GM12801 (cell line): ENCODE measurements around the gene STIM2.

Experiments
- TF ChIP-seq, protein P1 (sequence below): IDR thresholded peaks from one replicate; pipeline ENCODE4 v1.5.1; 2011; ENCODE audit warnings: control low read depth; ENCODE audit not compliant: insufficient read length; ENCODE audit errors: extremely low read depth

Gene STIM2

DNA sequence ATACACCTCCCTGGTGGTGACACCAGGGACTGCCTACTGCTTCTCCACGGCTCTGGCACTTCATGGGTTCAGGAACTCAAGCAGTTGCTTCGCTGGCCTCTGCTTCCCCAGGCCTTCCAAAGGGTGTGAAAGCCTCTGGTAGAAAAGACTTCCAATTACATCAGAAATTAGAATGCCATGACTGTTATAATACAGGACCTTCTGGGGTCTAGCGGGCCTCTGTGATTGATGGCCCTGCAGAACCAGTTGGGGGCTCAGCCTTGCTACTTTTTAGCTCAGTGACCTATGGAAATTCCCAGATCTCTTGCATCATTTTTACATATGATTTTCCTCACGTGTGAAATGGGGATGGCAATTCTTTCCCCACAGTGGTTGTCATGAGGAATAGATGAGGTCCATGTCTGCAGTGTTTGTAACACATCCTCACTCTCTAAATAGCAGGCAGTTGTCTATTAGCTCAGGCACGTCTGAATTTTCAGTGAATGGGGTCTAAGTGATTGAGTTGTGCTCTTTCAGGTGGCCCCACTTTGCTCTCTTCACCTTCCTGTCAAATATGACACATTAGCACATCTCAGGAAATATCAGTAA lies 198.3 kb downstream of the STIM2 start:
- TF ChIP-seq, protein P1, sequence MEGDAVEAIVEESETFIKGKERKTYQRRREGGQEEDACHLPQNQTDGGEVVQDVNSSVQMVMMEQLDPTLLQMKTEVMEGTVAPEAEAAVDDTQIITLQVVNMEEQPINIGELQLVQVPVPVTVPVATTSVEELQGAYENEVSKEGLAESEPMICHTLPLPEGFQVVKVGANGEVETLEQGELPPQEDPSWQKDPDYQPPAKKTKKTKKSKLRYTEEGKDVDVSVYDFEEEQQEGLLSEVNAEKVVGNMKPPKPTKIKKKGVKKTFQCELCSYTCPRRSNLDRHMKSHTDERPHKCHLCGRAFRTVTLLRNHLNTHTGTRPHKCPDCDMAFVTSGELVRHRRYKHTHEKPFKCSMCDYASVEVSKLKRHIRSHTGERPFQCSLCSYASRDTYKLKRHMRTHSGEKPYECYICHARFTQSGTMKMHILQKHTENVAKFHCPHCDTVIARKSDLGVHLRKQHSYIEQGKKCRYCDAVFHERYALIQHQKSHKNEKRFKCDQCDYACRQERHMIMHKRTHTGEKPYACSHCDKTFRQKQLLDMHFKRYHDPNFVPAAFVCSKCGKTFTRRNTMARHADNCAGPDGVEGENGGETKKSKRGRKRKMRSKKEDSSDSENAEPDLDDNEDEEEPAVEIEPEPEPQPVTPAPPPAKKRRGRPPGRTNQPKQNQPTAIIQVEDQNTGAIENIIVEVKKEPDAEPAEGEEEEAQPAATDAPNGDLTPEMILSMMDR: no peak

DNA sequence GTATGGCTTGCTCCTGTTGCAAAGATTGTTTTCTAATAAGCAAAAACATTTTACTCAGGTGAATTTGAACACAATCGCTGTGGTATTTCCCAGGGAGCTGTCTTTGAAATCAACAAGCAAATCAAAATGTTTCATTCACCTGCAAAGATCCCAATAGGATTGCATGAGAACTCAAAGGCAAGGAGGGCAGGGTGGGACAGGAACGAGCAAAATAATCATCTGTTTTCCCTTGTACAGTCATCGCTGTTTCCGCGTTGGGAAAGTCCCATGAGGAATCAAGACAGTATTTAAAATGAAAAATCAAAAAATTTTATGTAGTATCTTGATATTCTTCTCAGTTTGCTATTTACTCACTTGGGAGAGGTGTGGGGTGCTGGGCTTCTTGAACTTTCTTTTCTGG lies 198.8 kb downstream of the STIM2 start:
- TF ChIP-seq, protein P1: no peak

DNA sequence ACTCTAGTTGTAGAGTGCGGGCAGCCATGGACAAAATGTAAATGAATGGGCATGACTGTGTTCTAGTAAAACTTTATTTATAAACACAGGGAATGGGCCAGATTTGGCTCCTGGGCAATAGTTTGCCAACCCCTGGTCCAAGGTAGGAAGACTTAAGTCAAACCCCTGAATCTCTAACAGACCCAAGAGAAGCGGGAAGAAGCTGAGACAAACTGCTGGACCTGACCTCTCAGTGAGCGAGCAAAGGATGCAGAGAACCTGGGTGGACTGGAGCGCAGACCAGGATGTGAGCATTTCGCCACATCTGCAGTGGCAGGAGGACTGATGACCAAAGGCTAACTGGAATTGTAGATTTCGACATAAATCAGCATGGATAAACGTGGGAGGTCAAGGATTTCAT lies 201.6 kb downstream of the STIM2 start:
- TF ChIP-seq, protein P1: no peak

DNA sequence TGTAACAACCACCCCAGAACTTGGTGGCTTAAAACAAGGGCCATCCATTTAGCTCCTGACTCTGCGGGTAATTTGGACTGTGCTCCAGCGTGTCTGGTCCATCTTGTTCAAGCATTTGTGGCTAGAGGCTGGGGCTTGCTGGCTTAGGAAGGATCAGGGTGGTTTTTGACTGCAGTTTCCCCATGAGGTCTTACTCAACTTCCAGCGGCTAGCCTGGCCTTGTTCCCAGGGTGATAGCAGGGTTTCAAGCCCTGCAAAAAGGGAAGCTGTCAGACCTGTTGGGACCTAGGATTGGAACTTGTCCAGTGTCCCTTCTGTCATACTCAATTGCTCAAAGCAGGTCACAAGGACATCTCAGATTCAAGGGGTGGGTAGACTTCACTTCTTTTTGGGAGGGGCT lies 205.9 kb downstream of the STIM2 start:
- TF ChIP-seq, protein P1: no peak

DNA sequence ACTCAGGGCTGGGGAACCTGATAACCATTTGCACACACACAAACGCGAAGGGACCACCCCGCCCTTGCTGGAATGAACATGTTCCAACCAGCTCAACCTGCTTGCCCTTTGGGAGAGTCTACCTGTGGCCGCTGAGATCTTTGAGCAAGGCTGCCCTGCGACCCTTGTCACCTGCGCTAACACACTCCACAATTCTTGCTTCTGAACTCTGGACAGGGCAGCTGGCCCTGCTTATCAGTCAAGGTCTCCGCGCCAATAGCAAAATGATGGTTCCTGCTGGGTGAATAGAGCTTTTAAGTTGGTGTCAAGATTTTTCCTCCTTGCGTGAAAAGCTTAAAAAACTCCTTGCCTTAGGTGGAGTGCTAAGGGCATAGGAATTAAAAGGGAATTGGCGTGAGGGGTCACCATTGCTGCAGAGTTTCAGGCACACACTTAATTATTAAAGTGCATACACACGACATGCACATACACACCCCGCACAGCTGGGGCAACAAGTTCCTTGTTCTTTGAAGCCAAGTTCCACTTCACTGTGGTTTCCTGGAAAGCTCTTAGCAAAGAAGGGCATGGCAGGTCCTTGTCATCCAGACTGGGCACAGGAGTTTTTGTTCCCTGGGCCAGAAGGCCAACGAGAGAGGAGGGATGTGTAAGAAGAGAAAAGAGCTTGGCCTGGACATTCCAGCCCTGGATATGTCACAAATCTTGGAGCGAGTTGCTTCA lies 207.7 kb downstream of the STIM2 start:
- TF ChIP-seq, protein P1: no peak
